ENCODE data around the gene LAMB4.

LAMB4 gene

GRCh38 chr7:107977048-107977447, 153.1 kb downstream of the LAMB4 start:
- CTCF ChIA-PET: no interaction called here
- POLR2A ChIA-PET: no interaction called here
- DNase-seq (ENCODE audit: extremely low spot score): no peak
- no peak for TF ChIP-seq ELF4 (IDR thresholded peaks at IDR 0.05)
- no peak for TF ChIP-seq CTBP1 (IDR thresholded peaks at IDR 0.05; ENCODE audit: borderline replicate concordance)
- TF ChIP-seq FOXM1 (IDR thresholded peaks at IDR 0.05; ENCODE audit: borderline replicate concordance): no peak
- TF ChIP-seq SP1 (IDR thresholded peaks at IDR 0.05): no peak
- no peak for TF ChIP-seq ARNT (IDR thresholded peaks at IDR 0.05)
- TF ChIP-seq BHLHE40 (IDR thresholded peaks at IDR 0.05; ENCODE audit: borderline replicate concordance): no peak
- no peak for TF ChIP-seq SUZ12 (IDR thresholded peaks at IDR 0.05)
- TF ChIP-seq LEF1 (IDR thresholded peaks at IDR 0.05; ENCODE audit: borderline replicate concordance): no peak
- no peak for TF ChIP-seq L3MBTL2 (conservative IDR thresholded peaks at IDR 0.05)
- no peak for TF ChIP-seq FOXA1 (IDR thresholded peaks at IDR 0.05)
- TF ChIP-seq ZNF384 (IDR thresholded peaks at IDR 0.05): no peak
- no peak for TF ChIP-seq TARDBP (IDR thresholded peaks at IDR 0.05)
- no peak for TF ChIP-seq FOXK2 (IDR thresholded peaks at IDR 0.05)

- ChIA-PET CTCF (no interaction called here), POLR2A (no interaction called here)
- TF ChIP-seq ARNT (IDR thresholded peaks at IDR 0.05): no peak
- TF ChIP-seq FOXA1 (IDR thresholded peaks at IDR 0.05): no peak
- TF ChIP-seq BHLHE40 (IDR thresholded peaks at IDR 0.05; ENCODE audit: borderline replicate concordance): no peak
- no peak for TF ChIP-seq PKNOX1 (IDR thresholded peaks at IDR 0.05)
- no peak for TF ChIP-seq HDGF (IDR thresholded peaks at IDR 0.05; ENCODE audit: borderline replicate concordance)
- no peak for TF ChIP-seq L3MBTL2 (conservative IDR thresholded peaks at IDR 0.05)
- no peak for TF ChIP-seq TARDBP (IDR thresholded peaks at IDR 0.05)
- TF ChIP-seq NFRKB (IDR thresholded peaks at IDR 0.05): no peak
- TF ChIP-seq FOXM1 (IDR thresholded peaks at IDR 0.05; ENCODE audit: borderline replicate concordance): no peak
- TF ChIP-seq ZNF384 (IDR thresholded peaks at IDR 0.05): no peak
Observed at GRCh38 chr7:107976620-107977019, 153.5 kb downstream of the LAMB4 start.

GRCh38 chr7:107975394-107976013, 154.7 kb downstream of the LAMB4 start:
- TF ChIP-seq SUZ12 (IDR thresholded peaks at IDR 0.05) (no peak), LEF1 (IDR thresholded peaks at IDR 0.05; ENCODE audit: borderline replicate concordance) (no peak), BHLHE40 (IDR thresholded peaks at IDR 0.05; ENCODE audit: borderline replicate concordance) (no peak), ELF4 (IDR thresholded peaks at IDR 0.05) (no peak), FOXA1 (IDR thresholded peaks at IDR 0.05) (no peak), FOXM1 (IDR thresholded peaks at IDR 0.05; ENCODE audit: borderline replicate concordance) (no peak), CTBP1 (IDR thresholded peaks at IDR 0.05; ENCODE audit: borderline replicate concordance) (no peak), FOXK2 (IDR thresholded peaks at IDR 0.05) (no peak)
- POLR2A ChIA-PET: no interaction called here
- CTCF ChIA-PET: no interaction called here
- DNase-seq (ENCODE audit: extremely low spot score): no peak

More at GRCh38 chr7:107976620-107977019, 153.5 kb downstream of the LAMB4 start:
- no peak for DNase-seq (ENCODE audit: extremely low spot score)

GRCh38 chr7:107973861-107974260, 156.3 kb downstream of the LAMB4 start:
- POLR2A ChIA-PET: no interaction called here
- no peak for DNase-seq (ENCODE audit: extremely low spot score)
- CTCF ChIA-PET: no interaction called here
- TF ChIP-seq HDGF (IDR thresholded peaks at IDR 0.05; ENCODE audit: borderline replicate concordance) (no peak), FOXK2 (IDR thresholded peaks at IDR 0.05) (no peak), TARDBP (IDR thresholded peaks at IDR 0.05) (no peak), FOXM1 (IDR thresholded peaks at IDR 0.05; ENCODE audit: borderline replicate concordance) (no peak), FOXA1 (IDR thresholded peaks at IDR 0.05) (no peak), L3MBTL2 (conservative IDR thresholded peaks at IDR 0.05) (no peak), ELF4 (IDR thresholded peaks at IDR 0.05) (no peak), LEF1 (IDR thresholded peaks at IDR 0.05; ENCODE audit: borderline replicate concordance) (no peak), ARNT (IDR thresholded peaks at IDR 0.05) (no peak), CTBP1 (IDR thresholded peaks at IDR 0.05; ENCODE audit: borderline replicate concordance) (no peak), NFRKB (IDR thresholded peaks at IDR 0.05) (no peak), SUZ12 (IDR thresholded peaks at IDR 0.05) (no peak), BHLHE40 (IDR thresholded peaks at IDR 0.05; ENCODE audit: borderline replicate concordance) (no peak), PKNOX1 (IDR thresholded peaks at IDR 0.05) (no peak), ZNF384 (IDR thresholded peaks at IDR 0.05) (no peak)
